HepG2 (cell line): ENCODE results near the gene FLG2. TPM values are rescaled to one million over a fixed set of nuclear protein-coding genes. Genes with fewer than 3 reads are reported as not detected.

Source experiments
- ATAC-seq: fragments of 200-7000 bp; cut with Tn5 transposase; 3 replicates; pipeline ENCODE4 v1.9.1; 2020; ENCODE audit warnings: mild to moderate bottlenecking, moderate library complexity
- BruUV-seq: library from RNA; stranded (reverse); fragments of 400-500 nt; replicated peaks from 2 replicates; lab custom pipeline; 2021; lab: Mats Ljungman, UMichigan
- CTCF ChIA-PET: fragments of 300-600 bp; formaldehyde crosslinking; extraction: SDS; loops from one replicate; lab custom pipeline; 2021; ENCODE audit warnings: low total read pairs, inconsistent platforms, low intra/inter-chr PET ratio; lab: Yijun Ruan, JAX
- POLR2A ChIA-PET: fragments of 350-600 bp; sonication (Branson Sonifier 250); formaldehyde crosslinking; loops from one replicate; lab custom pipeline; 2020; ENCODE audit warnings: antibody characterized with exemption, inconsistent platforms; lab: Yijun Ruan, JAX
- DNase-seq: peaks from one replicate; pipeline ENCODE4 v3.0.0-alpha.2; 2015; ENCODE audit warnings: low spot score
- FAIRE-seq: peaks from 3 replicates; lab custom pipeline; 2011; peaks lifted over from hg19 to GRCh38; lab: Jason Lieb, UNC
- H2AFZ ChIP-seq: one replicate; pipeline ENCODE4 v1.6.1; 2011; ENCODE audit warnings: low read length, inconsistent platforms
- H3K27ac ChIP-seq: fragments of 300-600 bp; 3 replicates; pipeline ENCODE4 v1.8.0; 2011; ENCODE audit warnings: mixed run types, mild to moderate bottlenecking, mixed read lengths, low read length, inconsistent platforms; ENCODE audit not compliant: insufficient read depth; ENCODE audit errors: extremely low read length
- H3K27me3 ChIP-seq, 2 experiments: fragments of 200-600 bp in 1 of 2; 2 replicates in 1 of 2; 3 replicates in 1 of 2; pipeline versions ENCODE4 v1.6.0 to v1.8.0; 2011; ENCODE audit warnings: low read length in 2 of 2, mild to moderate bottlenecking in 2 of 2, moderate library complexity in 2 of 2, inconsistent platforms in 1 of 2; ENCODE audit not compliant: insufficient read depth in 2 of 2, control insufficient read depth in 1 of 2
- H3K36me3 ChIP-seq, 2 experiments: fragments of 200-600 bp in 1 of 2; replicated peaks in 1 of 2; 2 replicates in 1 of 2; 3 replicates in 1 of 2; pipeline versions ENCODE4 v1.5.1 to v1.8.0; 2011; ENCODE audit warnings: low read length in 2 of 2, inconsistent platforms in 1 of 2; ENCODE audit not compliant: insufficient read depth in 2 of 2, control insufficient read depth in 1 of 2
- H3K4me1 ChIP-seq: 2 replicates; pipeline ENCODE4 v1.5.1; 2012; ENCODE audit warnings: low read length, inconsistent platforms; ENCODE audit not compliant: insufficient read depth
- H3K4me2 ChIP-seq: 2 replicates; pipeline ENCODE4 v1.6.0; 2011; ENCODE audit warnings: low read depth, low read length, inconsistent platforms
- H3K4me3 ChIP-seq, 3 experiments: fragments of 200-600 bp in 1 of 3; sonication (generic), shearing (Covaris generic) in 1 of 3; replicated peaks in 1 of 3; 2 replicates each; pipeline ENCODE4 v1.5.1; 2011 to 2016; ENCODE audit warnings: low read length in 3 of 3, inconsistent platforms in 2 of 3, low read depth in 2 of 3, mild to moderate bottlenecking in 2 of 3, control low read depth in 1 of 3, mixed read lengths in 1 of 3; ENCODE audit not compliant: insufficient read depth in 1 of 3
- H3K79me2 ChIP-seq: one replicate; pipeline ENCODE4 v1.6.1; 2011; ENCODE audit warnings: low read length, inconsistent platforms; ENCODE audit not compliant: insufficient read depth
- H3K9ac ChIP-seq: 2 replicates; pipeline ENCODE4 v1.6.0; 2011; ENCODE audit warnings: mild to moderate bottlenecking, low read depth, low read length, inconsistent platforms; ENCODE audit not compliant: insufficient read depth
- H3K9me3 ChIP-seq: 2 replicates; pipeline ENCODE4 v1.5.1; 2012; ENCODE audit warnings: mild to moderate bottlenecking, low read length
- H4K20me1 ChIP-seq: 2 replicates; pipeline ENCODE4 v1.6.0; 2011; ENCODE audit warnings: inconsistent platforms, mild to moderate bottlenecking, low read length, moderate library complexity; ENCODE audit not compliant: insufficient read depth
- ASH2L ChIP-seq: fragments of 300-600, 200-600 bp; sonication (generic); IDR thresholded peaks from 2 replicates; pipeline ENCODE4 v1.7.0; 2017; ENCODE audit warnings: low read depth, mild to moderate bottlenecking, moderate library complexity, mixed read lengths, low read length; ENCODE audit not compliant: insufficient read length
- ETV6 ChIP-seq: sonication (generic); formaldehyde crosslinking; conservative IDR thresholded peaks from 2 replicates; pipeline ENCODE4 v1.4.0; 2020; ENCODE audit warnings: missing genetic modification reagents
- FOSL1 ChIP-seq: sonication (generic); formaldehyde crosslinking; IDR thresholded peaks from 2 replicates; pipeline ENCODE4 v1.9.0; 2021; ENCODE audit warnings: missing genetic modification reagents, borderline replicate concordance
- FOXJ3 ChIP-seq: sonication (generic); formaldehyde crosslinking; IDR thresholded peaks from 2 replicates; pipeline ENCODE4 v1.4.0; 2020; ENCODE audit warnings: missing genetic modification reagents, mild to moderate bottlenecking, borderline replicate concordance
- NONO ChIP-seq, 2 experiments: fragments of 450-650 bp in 1 of 2; sonication (generic) in 1 of 2; formaldehyde crosslinking in 1 of 2; IDR thresholded peaks in 1 of 2; conservative IDR thresholded peaks in 1 of 2; 2 replicates each; pipeline versions ENCODE4 v1.6.1 to v1.8.0; 2017 to 2022; ENCODE audit warnings: mild to moderate bottlenecking in 1 of 2, missing genetic modification reagents in 1 of 2, moderate library complexity in 1 of 2
- SRSF1 ChIP-seq: fragments of 200-400 bp; formaldehyde crosslinking; optimal IDR thresholded peaks from 2 replicates; pipeline ENCODE3; 2017; ENCODE audit warnings: mild to moderate bottlenecking, low read depth, low read length, moderate library complexity
- ZNF550 ChIP-seq: sonication (generic); formaldehyde crosslinking; IDR thresholded peaks from 2 replicates; pipeline ENCODE4 v1.4.0; 2020; ENCODE audit warnings: mild to moderate bottlenecking, missing genetic modification reagents, borderline replicate concordance
- ZNF709 ChIP-seq: sonication (generic); formaldehyde crosslinking; IDR thresholded peaks from 2 replicates; pipeline ENCODE4 v1.5.0; 2020; ENCODE audit warnings: mild to moderate bottlenecking, missing genetic modification reagents
- ZNF878 ChIP-seq: sonication (generic); formaldehyde crosslinking; IDR thresholded peaks from 2 replicates; pipeline ENCODE4 v1.8.1; 2023; ENCODE audit warnings: mild to moderate bottlenecking, missing genetic modification reagents, moderate library complexity
- WGBS: methylation state at CpG from one replicate; pipeline ENCODE4 v1.1.6; 2017; ENCODE audit warnings: low lambda C conversion rate; 5-methylcytosine and 5-hydroxymethylcytosine counted together
- in situ Hi-C: cut with HindIII; loops from 2 replicates; pipeline ENCODE4 v1.10.0; 2017; ENCODE audit warnings: low pct_unique_long_range_greater_than_20kb; ENCODE audit not compliant: extremely low pct_ligation_motif_present
- intact Hi-C: fragments of 100-400 bp; cut with micrococcal nuclease; formaldehyde crosslinking; loops from one replicate; pipeline ENCODE4 v1.10.0; 2022; ENCODE audit not compliant: unreplicated experiment
- polyA plus RNA-seq, 8 experiments: library from polyadenylated mRNA; depleted of rRNA in 3 of 8; stranded (reverse) in 7 of 8; unstranded in 1 of 8; fragments of >200 nt; fragmentation: Illumina TruSeq in 4 of 8; extraction: Trizol in 4 of 8; gene quantifications; 2 replicates each; pipeline versions ENCODE4 v1.2.1 to v1.2.3, GENCODE V29; 2011 to 2016; ENCODE audit warnings: low read depth in 4 of 8, missing spikeins in 1 of 8, mixed read lengths in 1 of 8; ENCODE audit not compliant: insufficient read depth in 1 of 8
- total RNA-seq, 5 experiments: library from RNA; depleted of rRNA; stranded (reverse); fragments of >200 nt; fragmentation: Illumina TruSeq; extraction: Trizol; gene quantifications; 2 replicates each; pipeline ENCODE4 v1.2.3, GENCODE V29; 2016; ENCODE audit warnings: low read depth in 1 of 5
- TF ChIP-seq, protein P1 (sequence below): sonication (generic); formaldehyde crosslinking; IDR thresholded peaks from 2 replicates; pipeline ENCODE4 v1.5.0; 2020; ENCODE audit warnings: mild to moderate bottlenecking, missing genetic modification reagents
- TF ChIP-seq, protein P2 (sequence below): sonication (generic); formaldehyde crosslinking; IDR thresholded peaks from 2 replicates; pipeline ENCODE4 v1.4.0; 2020; ENCODE audit warnings: low read depth, mild to moderate bottlenecking, missing genetic modification reagents

FLG2 gene
- total and polyA plus RNA-seq, 2 of the 13 experiments (the other 11 are each of a cell fraction or from before 2014, with no cell fraction given): not detected

DNA sequence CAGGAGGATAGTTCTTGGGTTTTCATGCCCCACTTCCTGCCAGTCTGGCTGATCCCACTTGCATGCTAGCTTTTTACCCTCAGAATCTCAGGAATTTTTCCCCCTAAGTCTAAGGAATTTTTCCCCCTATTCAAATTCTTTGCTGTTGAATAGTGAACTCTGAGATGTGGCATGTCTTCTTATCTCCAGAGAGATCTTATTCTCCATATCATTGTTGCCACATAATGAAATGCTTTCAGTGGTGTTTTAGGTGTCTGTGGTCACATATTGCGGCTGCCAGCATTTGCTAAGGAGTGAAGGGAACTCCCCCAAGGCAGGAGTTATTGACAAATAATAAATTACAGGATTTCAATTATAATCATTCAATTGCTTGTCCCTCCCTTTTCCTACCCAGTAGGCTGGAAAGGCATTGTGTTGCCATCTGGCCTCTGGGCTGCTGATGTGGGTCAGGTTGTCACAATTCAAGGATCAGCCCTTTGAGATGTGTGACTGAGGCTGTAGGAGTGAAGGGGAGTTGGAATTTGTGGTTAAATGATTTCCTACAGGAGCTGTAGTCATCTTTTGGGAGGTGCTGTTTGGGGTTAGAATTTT is 30.9 kb downstream of the FLG2 start:
- Histone ChIP-seq H3K27ac (no peak overlapping the region), H3K9ac (no peak overlapping the region), H3K79me2 (no peaks in the 10 kb centered on the region), H3K36me3 (no peaks in the 10 kb centered on the region), H3K9me3 (no peaks in the 10 kb centered on the region), H3K4me3 (no peak overlapping the region), H3K4me1 (no peaks in the 10 kb centered on the region), H3K27me3 (no peaks in the 10 kb centered on the region), H2AFZ (no peak overlapping the region), H4K20me1 (no peaks in the 10 kb centered on the region), H3K4me2 (no peak overlapping the region)
- intact Hi-C loops: no loop called here
- POLR2A ChIA-PET: no interaction called here
- in situ Hi-C loops: no loop called here
- 45% methylated on average over 1 of the region's 1 CpG for WGBS
- DNase-seq (no peak), ATAC-seq (no peak), FAIRE-seq (no peak)
- BruUV-seq: no TSS peak
- TF ChIP-seq ASH2L (no peak), ZNF878 (CRISPR knock-in tag) (no peak)
- CTCF ChIA-PET: no interaction called here

DNA sequence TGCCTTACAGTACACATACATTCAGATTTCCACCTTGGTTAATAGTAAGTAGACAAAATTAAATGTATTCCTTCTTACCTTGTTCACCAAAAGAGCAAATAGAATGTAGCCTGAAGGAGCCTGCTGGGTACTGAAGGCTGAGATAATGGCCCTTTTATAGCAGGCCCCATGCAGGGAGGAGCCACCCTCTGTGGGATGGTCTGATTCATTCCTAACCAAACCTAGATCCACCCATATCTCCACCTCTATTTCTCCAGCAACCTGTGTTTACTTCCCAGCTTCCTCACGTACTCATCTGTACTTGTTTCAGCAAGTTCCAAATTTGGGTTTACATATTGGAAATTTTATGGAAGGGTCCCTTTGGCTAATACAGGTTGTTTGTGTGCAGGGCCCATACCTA is 34.7 kb downstream of the FLG2 start, which contains the start of gene FLG:
Gene FLG, minus strand, starts transcription at position 129 of the 400 bp plus-strand sequence. CDS start 9,783 bp downstream, outside the sequence.
- CTCF ChIA-PET: no interaction called here
- no peak for ATAC-seq
- no peaks in the 10 kb centered on the region for H3K4me1 ChIP-seq

More for the DNA sequence above, 34.7 kb downstream of the FLG2 start, which contains the start of gene FLG:
- no peaks in the 10 kb centered on the region for H3K27me3 ChIP-seq
- H3K4me3 ChIP-seq: no peak within 1 kb of the TSS
- FAIRE-seq: no peak
- no peaks in the 10 kb centered on the region for H3K36me3 ChIP-seq
- in situ Hi-C loops (no loop called here), intact Hi-C loops (no loop called here)
- H2AFZ ChIP-seq: no peak within 1 kb of the TSS
- POLR2A ChIA-PET: no interaction called here
- no peak within 1 kb of the TSS for H3K27ac ChIP-seq
- H3K9me3 ChIP-seq: no peaks in the 10 kb centered on the region
- DNase-seq: no peak
- no peaks in the 10 kb centered on the region for H4K20me1 ChIP-seq
- no peaks in the 10 kb centered on the region for H3K79me2 ChIP-seq
- no peak within 1 kb of the TSS for H3K4me2 ChIP-seq
- TF ChIP-seq NONO (IDR thresholded peaks at IDR 0.05) (no peak), NONO (CRISPR knock-in tag; conservative IDR thresholded peaks at IDR 0.05) (no peak), SRSF1 (no peak), ZNF550 (CRISPR knock-in tag) (no peak), ETV6 (CRISPR knock-in tag) (no peak), ZNF709 (CRISPR knock-in tag) (no peak), FOXJ3 (CRISPR knock-in tag) (no peak), FOSL1 (no peak)
- TF ChIP-seq, protein P1, sequence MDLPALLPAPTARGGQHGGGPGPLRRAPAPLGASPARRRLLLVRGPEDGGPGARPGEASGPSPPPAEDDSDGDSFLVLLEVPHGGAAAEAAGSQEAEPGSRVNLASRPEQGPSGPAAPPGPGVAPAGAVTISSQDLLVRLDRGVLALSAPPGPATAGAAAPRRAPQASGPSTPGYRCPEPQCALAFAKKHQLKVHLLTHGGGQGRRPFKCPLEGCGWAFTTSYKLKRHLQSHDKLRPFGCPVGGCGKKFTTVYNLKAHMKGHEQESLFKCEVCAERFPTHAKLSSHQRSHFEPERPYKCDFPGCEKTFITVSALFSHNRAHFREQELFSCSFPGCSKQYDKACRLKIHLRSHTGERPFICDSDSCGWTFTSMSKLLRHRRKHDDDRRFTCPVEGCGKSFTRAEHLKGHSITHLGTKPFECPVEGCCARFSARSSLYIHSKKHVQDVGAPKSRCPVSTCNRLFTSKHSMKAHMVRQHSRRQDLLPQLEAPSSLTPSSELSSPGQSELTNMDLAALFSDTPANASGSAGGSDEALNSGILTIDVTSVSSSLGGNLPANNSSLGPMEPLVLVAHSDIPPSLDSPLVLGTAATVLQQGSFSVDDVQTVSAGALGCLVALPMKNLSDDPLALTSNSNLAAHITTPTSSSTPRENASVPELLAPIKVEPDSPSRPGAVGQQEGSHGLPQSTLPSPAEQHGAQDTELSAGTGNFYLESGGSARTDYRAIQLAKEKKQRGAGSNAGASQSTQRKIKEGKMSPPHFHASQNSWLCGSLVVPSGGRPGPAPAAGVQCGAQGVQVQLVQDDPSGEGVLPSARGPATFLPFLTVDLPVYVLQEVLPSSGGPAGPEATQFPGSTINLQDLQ (CRISPR knock-in tag): no peak
- TF ChIP-seq, protein P2, sequence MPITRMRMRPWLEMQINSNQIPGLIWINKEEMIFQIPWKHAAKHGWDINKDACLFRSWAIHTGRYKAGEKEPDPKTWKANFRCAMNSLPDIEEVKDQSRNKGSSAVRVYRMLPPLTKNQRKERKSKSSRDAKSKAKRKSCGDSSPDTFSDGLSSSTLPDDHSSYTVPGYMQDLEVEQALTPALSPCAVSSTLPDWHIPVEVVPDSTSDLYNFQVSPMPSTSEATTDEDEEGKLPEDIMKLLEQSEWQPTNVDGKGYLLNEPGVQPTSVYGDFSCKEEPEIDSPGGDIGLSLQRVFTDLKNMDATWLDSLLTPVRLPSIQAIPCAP: no peak
- H3K9ac ChIP-seq: no peak within 1 kb of the TSS
- WGBS: 23% methylated on average over 1 of the region's 1 CpG
- no TSS peak for BruUV-seq
